ENCODE results near the gene KLK15.

GRCh38 chr19:50869479-50869878 lies 36.1 kb upstream of the KLK15 start:
- TF ChIP-seq RARG (CRISPR knock-in tag; IDR thresholded peaks at IDR 0.05; ENCODE audit: low read depth) (no peak), FOSL1 (CRISPR knock-in tag; IDR thresholded peaks at IDR 0.05; ENCODE audit: borderline replicate concordance) (no peak), ZNF253 (CRISPR knock-in tag; IDR thresholded peaks at IDR 0.05; ENCODE audit: borderline replicate concordance) (no peak), ZFP36 (IDR thresholded peaks at IDR 0.05; ENCODE audit: borderline replicate concordance, low read depth, low read length, partially characterized antibody) (no peak), BORCS8-MEF2B (CRISPR knock-in tag; IDR thresholded peaks at IDR 0.05) (no peak)
